Peyer's patch (tissue), 4 donors: ENCODE measurements around the gene OR51B4.

Experiments used
- CTCF ChIP-seq, 6 experiments: fragments of 450-650 bp in 4 of 6; fragments of 200-600 bp in 2 of 6; sonication (generic) in 1 of 6; IDR thresholded peaks; one replicate each; pipeline ENCODE4 v1.5.1; 2017 to 2019; ENCODE audit warnings: antibody characterized with exemption in 6 of 6, mild to moderate bottlenecking in 3 of 6, moderate library complexity in 1 of 6
- POLR2A ChIP-seq, 2 donors: fragments of 450-650 bp; IDR thresholded peaks; one replicate each; pipeline ENCODE4 v1.5.1; 2017; ENCODE audit warnings: antibody characterized with exemption in 2 of 2, mild to moderate bottlenecking in 2 of 2, moderate library complexity in 2 of 2

DNA sequence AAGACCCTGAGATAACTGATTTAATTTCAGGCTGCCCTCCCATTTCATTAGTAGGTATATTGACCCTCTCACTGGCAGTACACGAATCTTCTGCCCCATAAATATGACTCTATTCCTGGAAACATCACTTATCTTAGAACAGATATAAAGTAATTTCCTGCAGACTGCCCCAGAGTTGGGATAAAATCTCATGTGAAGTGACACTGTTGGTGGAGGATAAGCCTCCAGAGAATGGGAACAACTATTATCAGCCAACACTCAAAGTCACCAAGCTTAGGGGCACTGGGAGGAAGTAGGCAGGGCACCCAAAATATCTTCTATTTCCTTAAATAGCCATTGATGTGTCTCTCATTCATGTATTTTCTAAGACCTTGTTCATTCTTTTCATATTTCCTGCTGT lies 33.4 kb upstream of the OR51B4 start:
- TF ChIP-seq CTCF (IDR thresholded peaks at IDR 0.05) (no peak), POLR2A (IDR thresholded peaks at IDR 0.05) (no peak)
